Activated naive CD4-positive, alpha-beta T cell treated with anti-CD3 and anti-CD28 coated beads, Interleukin-2, amount 50 U/mL, for 24 hours (primary cell): Measurements from ENCODE around the gene MYOG.

Experiments used
- H3K27ac Mint-ChIP-seq: one replicate; pipeline ENCODE4 v1.8.0; 2021; ENCODE audit warnings: mild to moderate bottlenecking, mixed read lengths
- H3K27me3 Mint-ChIP-seq: one replicate; pipeline ENCODE4 v1.8.0; 2021; ENCODE audit warnings: mixed read lengths
- H3K36me3 Mint-ChIP-seq: one replicate; pipeline ENCODE4 v1.8.0; 2021; ENCODE audit warnings: mixed read lengths
- H3K4me1 Mint-ChIP-seq: one replicate; pipeline ENCODE4 v1.8.0; 2021; ENCODE audit warnings: mixed read lengths
- H3K4me3 Mint-ChIP-seq: one replicate; pipeline ENCODE4 v1.8.0; 2021; ENCODE audit warnings: mild to moderate bottlenecking, mixed read lengths
- H3K9me3 Mint-ChIP-seq: one replicate; pipeline ENCODE4 v1.8.0; 2021; ENCODE audit warnings: mixed read lengths

Gene MYOG

DNA sequence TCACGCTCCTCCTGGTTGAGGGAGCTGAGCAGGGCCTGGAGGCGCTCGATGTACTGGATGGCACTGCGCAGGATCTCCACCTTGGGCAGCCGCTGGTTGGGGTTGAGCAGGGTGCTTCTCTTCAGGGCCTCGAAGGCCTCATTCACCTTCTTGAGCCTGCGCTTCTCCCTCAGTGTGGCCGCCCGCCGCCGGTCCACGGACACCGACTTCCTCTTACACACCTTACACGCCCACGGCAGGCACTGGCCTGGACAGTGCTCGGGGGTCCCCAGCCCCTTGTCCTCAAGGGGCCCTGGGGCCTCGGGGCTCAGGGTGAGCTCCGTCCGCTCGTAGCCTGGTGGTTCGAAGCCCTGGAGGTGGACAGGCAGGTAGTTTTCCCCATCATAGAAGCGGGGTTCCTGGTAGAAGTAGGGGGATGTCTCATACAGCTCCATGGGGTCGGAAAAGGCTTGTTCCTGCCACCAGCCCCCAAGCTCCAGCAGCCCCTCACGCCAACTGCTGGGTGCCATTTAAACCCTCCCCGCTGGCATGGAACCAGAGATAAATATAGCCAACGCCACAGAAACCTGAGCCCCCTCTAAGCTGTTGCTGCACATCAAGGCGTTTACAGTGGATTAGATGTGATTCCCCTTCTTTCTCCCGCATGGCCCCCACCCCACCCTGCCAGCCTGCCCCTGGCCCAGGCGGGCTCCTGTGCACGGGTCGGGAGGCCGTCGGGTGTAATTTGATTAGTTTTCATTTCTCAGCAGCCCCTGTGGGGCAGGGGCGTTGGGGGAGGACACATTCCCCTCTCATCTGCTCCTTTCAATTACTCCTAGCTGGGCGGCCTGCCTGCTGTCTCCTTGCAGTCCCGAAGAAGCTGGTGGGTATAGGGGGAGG lies at the start of gene MYOG:
Gene MYOG (minus strand): TSS at position 485 of the 879 bp plus-strand sequence. CDS start 51 bp downstream, at position 434.
- Mint-ChIP-seq H3K27ac (no peak within 1 kb of the TSS), H3K36me3 (no peaks in the 10 kb centered on the region)

DNA sequence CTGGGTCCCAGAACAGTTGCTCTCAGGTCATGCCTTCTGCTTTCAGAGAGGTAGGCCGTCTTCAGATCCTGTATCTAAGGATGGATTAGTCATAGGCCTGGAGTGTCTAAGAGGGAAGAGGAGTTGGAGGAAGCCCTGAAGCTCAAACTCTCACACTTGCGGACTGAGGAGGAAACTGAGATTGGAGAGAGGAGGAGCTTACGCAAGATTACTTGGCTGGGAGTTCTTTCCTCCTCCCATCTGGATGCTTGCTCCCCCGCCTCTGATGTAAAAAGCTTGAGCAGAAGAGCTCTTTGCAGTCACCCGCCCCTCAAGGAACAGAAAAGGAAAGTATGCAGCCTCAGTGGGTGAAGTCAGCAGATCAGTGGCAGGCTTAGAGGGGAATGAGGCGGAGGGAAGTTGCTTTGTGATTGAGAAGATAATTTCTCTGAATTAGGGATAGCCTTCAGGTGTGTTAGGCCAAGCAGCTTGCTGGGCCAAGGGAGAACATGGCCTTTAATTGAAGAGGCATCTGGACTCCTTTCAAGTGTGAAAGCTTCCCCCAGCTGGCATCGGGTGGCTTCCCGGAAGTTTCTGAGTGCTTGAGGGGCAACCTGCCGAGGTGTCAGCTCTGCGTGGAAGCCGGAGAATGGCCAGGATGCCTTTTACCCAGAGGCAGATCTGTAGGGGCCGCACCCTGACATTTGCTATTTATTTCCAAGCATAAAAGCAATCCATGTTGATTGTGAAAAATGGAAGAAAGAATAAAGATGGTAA lies 48.3 kb upstream of the MYOG start:
- Mint-ChIP-seq H3K36me3 (no peaks in the 10 kb centered on the region), H3K9me3 (no peaks in the 10 kb centered on the region), H3K27ac (no peak overlapping the region), H3K4me1 (no peaks in the 10 kb centered on the region), H3K4me3 (no peak overlapping the region), H3K27me3 (peaks cover 10% of the 10 kb centered on the region)

More for the DNA sequence above, at the start of gene MYOG:
- no peaks in the 10 kb centered on the region for H3K9me3 Mint-ChIP-seq
- peaks cover 11% of the 10 kb centered on the region for H3K27me3 Mint-ChIP-seq
- no peak within 1 kb of the TSS for H3K4me3 Mint-ChIP-seq
- H3K4me1 Mint-ChIP-seq = no peaks in the 10 kb centered on the region

DNA sequence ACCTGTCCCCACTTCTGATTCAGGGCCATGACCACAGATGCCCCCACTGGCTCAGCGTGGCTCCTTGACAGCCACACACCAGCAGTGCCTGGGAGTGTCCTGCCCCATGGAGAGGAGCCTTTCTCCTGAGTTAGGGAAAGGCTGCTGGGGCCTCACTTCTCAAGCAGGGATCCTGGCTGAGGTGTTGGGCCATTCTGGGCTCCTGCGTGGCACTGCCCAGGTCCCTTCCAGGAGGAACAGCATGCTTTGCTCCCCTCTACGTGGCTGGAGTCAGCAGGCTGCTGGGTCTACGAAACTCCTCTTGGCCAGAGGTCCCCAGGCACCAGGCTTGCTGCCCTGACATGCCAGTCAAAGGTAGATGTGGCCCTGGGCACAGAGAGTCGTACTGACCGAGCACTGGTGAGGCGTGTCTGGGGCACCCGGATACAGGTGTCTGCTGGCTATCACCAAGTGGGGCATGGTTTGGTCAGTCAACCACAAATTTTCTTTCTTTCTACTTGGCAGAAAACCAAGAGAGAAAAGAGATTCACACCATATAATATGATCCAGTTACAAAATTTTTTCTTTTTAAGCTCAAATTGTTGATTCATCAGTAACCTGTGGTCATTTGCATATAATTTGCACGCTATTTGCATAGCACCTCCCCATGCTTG lies 45.9 kb upstream of the MYOG start:
- no peaks in the 10 kb centered on the region for H3K9me3 Mint-ChIP-seq
- H3K4me3 Mint-ChIP-seq = no peak overlapping the region
- peaks cover 24% of the 10 kb centered on the region for H3K27me3 Mint-ChIP-seq
- H3K27ac Mint-ChIP-seq = no peak overlapping the region
- H3K4me1 Mint-ChIP-seq = peaks cover 11% of the 10 kb centered on the region
- H3K36me3 Mint-ChIP-seq = no peaks in the 10 kb centered on the region

DNA sequence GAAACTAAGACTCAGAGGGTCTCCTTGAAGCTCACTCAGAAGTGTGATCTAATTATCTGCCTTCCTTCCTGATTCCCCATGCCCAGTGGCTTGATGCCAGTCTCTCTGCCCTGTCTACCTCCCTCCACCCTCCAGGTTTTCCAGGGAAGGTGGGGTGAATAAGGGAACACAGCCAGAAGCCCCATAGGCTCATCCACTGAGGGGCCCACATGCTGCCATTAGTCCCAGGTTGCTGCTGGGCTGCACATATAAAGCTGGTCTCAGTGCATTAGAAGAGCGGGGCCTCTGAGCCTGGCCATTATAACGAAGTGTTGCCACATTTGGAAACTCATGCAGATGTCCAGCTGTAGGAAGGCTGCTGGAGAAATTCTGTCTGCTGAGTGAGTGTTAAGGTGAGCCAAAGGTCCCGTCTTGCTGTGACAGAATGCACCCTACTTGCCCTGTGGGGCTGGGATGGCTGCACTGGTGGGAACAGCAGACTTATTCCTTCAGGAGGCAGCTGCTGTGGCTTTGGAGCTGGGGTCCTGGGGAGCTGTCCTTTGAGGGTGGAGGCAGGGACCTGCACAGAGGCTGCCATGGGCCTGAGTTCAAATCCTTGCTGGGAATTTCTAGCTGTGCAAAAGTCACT lies 44.7 kb upstream of the MYOG start:
- Mint-ChIP-seq H3K9me3 (no peaks in the 10 kb centered on the region), H3K27me3 (peaks cover 31% of the 10 kb centered on the region), H3K4me3 (no peak overlapping the region), H3K4me1 (peaks cover 11% of the 10 kb centered on the region), H3K27ac (no peak overlapping the region), H3K36me3 (no peaks in the 10 kb centered on the region)

DNA sequence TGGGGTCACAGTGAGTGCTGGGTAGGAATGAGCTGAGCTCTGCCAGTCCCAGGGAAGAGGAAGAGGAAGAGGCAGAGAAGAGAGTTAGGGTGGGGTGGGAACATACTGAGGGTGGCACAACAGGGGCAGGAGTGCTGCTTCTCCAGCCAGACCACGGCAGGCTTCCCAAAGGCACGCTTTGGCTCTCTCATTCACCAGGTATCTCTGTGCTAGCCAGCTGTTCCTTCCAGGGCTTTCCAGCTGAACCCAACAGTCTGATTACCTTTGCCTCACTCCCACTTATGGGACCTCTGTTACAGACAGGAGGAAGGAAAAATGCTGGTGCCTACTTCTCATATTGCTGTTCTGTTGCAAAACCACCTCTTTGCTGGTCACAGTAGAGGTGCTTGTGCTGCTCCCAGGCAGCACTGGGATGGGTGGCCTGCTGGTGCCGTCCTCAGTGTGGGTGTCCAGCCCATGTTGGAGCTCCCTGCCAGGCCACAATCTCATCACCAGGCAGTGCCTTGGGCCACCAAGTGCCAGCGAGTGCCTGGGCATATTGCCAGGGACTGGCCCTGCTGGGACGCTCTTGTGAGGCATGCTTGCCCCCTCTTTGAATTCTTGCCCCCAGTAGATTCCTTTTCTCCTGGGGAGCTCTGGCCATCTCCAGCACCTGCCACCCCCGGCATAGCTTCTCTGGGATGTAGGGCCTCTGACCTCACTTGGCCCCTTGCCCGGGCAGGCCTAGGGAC lies 43.9 kb upstream of the MYOG start:
- peaks cover 11% of the 10 kb centered on the region for H3K4me1 Mint-ChIP-seq
- peaks cover 32% of the 10 kb centered on the region for H3K27me3 Mint-ChIP-seq
- no peaks in the 10 kb centered on the region for H3K36me3 Mint-ChIP-seq
- no peak overlapping the region for H3K4me3 Mint-ChIP-seq
- H3K9me3 Mint-ChIP-seq = no peaks in the 10 kb centered on the region
- H3K27ac Mint-ChIP-seq = no peak overlapping the region

DNA sequence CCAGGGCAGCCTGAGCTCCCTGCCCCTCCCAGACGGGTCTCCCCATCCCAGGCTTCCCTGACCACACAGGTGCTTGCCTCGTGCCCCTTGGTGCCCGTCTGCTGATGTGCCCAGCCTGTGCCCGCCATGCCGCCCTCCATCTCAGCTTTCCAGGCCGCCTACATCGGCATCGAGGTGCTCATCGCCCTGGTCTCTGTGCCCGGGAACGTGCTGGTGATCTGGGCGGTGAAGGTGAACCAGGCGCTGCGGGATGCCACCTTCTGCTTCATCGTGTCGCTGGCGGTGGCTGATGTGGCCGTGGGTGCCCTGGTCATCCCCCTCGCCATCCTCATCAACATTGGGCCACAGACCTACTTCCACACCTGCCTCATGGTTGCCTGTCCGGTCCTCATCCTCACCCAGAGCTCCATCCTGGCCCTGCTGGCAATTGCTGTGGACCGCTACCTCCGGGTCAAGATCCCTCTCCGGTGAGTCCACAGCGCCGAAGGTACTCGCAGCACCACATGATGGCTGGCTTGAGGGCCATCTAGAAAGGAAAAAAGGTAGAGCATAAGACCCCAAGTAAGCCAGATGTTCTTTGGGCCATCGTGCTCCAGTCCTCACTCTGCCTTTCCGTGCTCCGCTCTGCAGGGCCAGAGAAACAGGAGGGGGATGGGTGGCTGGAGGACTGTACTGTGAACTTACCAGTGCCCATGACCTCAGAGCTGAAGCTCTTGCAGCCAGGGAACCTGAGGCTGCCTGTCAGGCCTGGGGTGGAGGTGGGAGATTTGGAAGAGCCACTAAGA lies 43.1 kb upstream of the MYOG start:
- Mint-ChIP-seq H3K4me1 (peaks cover 11% of the 10 kb centered on the region), H3K9me3 (no peaks in the 10 kb centered on the region), H3K27me3 (peaks cover 33% of the 10 kb centered on the region), H3K36me3 (no peaks in the 10 kb centered on the region), H3K27ac (no peak overlapping the region), H3K4me3 (no peak overlapping the region)

DNA sequence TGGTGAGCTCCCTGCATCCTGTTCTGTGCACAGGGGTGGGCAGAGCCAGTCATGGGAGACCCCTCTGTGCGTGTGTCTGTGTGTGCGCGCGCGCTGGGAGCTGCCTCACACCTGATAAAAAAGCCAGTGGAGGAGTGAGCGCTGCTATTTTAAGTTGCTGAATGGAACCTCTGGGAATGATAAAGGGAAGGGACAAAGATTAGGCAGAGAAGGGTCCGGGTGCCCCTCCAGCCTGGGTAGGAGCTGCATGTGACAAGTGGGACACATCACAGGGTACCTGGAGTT lies 42.6 kb upstream of the MYOG start:
- Mint-ChIP-seq H3K27me3 (peaks cover 33% of the 10 kb centered on the region), H3K9me3 (no peaks in the 10 kb centered on the region), H3K4me3 (no peak overlapping the region), H3K4me1 (peaks cover 11% of the 10 kb centered on the region), H3K36me3 (no peaks in the 10 kb centered on the region), H3K27ac (no peak overlapping the region)

DNA sequence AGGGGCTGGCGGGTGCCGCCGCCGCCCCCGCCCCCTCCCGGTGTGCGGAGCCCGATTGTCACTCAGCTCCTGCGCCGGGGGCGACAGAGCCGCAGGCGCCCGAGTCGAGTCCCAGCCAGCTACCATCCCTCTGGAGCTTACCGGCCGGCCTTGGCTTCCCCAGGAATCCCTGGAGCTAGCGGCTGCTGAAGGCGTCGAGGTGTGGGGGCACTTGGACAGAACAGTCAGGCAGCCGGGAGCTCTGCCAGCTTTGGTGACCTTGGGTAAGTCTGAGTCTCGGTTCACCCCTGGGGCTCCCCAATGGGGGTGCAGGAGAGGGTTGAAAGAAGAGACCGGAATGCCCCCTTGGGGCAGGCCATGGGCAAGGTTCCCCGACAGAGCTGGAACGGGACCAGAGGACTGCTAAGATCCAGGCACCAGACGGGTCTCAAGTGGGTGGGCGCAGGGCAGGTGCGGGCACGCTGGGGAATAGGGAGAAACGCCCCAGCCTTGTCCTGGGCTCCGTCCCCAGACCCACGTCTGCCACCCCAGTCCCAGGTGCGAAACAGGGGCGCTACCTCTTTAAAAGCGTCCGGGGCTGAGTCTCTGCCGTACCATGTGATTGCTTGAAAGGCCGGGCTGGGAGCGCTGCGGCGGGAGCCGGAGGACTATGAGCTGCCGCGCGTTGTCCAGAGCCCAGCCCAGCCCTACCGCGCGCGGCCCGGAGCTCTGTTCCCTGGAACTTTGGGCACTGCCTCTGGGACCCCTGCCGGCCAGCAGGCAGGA lies 42.0 kb upstream of the MYOG start, which contains the start of gene ADORA1:
Gene ADORA1 (plus strand): TSS at position 61 of the 765 bp plus-strand sequence. CDS start 1,116 bp downstream, outside the sequence.
- H3K4me1 Mint-ChIP-seq = peaks cover 11% of the 10 kb centered on the region
- peak within 1 kb of the TSS; percentile 10 for H3K27ac Mint-ChIP-seq

DNA sequence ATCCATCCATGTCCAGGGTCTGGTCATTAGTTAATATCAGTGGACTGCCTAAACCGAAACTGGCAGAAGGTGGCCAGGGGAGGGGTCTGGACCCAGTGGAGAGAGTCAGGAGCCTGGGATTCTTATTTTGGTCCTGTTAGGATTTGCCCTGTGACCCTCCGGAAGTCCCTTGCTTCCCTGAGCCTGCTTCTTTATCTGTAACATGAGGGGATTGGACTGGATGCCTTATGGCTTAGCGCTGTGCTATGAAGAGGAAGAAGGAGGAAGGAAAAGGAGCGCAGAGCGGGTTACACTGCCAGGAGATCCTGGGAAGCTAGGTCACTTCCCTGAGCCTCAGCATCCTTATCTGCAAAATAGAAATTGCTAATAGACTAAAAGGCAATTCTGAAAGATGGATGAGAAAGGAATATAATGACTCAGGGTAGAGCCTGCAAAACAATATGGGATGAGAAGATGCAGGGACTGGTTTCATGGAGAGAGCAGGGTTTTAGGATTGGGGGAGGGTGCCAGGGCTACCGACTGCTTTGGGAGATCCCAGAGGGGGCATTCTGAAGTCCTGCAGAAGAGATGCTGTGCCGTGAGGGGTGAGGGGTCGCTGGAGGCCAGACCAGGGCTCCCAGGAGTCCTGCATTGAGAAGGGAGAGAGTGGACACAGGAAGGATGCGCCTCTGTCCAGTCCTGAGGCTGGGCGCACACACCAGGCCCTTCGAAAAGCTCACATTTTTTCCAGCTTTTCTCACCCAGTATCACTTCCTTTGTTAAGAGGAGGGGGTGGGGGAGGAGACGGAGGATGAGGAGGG lies 41.3 kb upstream of the MYOG start:
- H3K27me3 Mint-ChIP-seq = peaks cover 37% of the 10 kb centered on the region
- H3K4me3 Mint-ChIP-seq = peak overlapping the region; percentile 47
- no peaks in the 10 kb centered on the region for H3K9me3 Mint-ChIP-seq
- peak overlapping the region; percentile 10 for H3K27ac Mint-ChIP-seq
- peaks cover 11% of the 10 kb centered on the region for H3K4me1 Mint-ChIP-seq
- no peaks in the 10 kb centered on the region for H3K36me3 Mint-ChIP-seq

More for the DNA sequence above, 42.0 kb upstream of the MYOG start, which contains the start of gene ADORA1:
- Mint-ChIP-seq H3K27me3 (peaks cover 33% of the 10 kb centered on the region), H3K4me3 (peak within 1 kb of the TSS; percentile 47), H3K36me3 (no peaks in the 10 kb centered on the region), H3K9me3 (no peaks in the 10 kb centered on the region)

DNA sequence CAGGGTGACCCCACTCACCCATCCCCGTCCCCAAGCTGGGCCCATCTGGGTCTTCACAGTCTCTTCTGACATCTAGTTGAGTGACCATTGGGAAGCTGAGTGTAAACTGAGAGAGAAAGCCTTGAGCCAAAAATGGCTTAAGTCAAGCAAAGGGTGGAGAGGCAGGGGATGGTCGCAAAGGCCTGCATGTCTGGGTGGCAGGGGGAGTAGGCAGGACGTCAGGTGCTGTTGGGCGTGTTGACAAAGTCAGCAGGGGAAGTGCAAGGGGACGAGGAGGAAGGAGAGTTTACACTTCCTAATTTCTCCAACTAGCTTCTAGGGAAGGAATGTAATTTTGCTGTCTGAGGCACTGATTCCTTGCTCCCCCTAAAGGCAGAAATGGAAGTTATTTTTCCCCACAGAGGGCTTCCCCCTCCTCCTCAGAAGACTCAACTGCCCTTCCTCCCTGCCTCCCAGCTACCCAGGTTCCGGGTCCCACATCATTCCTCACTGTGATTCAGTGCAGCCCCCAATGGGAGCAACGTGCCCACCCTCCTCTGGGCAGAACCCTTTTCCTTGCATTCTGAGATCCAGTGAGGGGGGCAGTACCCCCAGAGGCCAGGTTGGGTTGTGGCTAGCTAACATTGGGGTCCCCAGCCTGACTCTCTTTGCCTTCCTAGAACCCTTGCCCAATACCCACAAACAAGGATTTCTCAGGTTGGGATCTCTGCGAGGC lies 40.5 kb upstream of the MYOG start:
- H3K27ac Mint-ChIP-seq = no peak overlapping the region
- H3K4me3 Mint-ChIP-seq = no peak overlapping the region
- H3K9me3 Mint-ChIP-seq = no peaks in the 10 kb centered on the region
- peaks cover 11% of the 10 kb centered on the region for H3K4me1 Mint-ChIP-seq
- H3K27me3 Mint-ChIP-seq = peaks cover 43% of the 10 kb centered on the region
- no peaks in the 10 kb centered on the region for H3K36me3 Mint-ChIP-seq

DNA sequence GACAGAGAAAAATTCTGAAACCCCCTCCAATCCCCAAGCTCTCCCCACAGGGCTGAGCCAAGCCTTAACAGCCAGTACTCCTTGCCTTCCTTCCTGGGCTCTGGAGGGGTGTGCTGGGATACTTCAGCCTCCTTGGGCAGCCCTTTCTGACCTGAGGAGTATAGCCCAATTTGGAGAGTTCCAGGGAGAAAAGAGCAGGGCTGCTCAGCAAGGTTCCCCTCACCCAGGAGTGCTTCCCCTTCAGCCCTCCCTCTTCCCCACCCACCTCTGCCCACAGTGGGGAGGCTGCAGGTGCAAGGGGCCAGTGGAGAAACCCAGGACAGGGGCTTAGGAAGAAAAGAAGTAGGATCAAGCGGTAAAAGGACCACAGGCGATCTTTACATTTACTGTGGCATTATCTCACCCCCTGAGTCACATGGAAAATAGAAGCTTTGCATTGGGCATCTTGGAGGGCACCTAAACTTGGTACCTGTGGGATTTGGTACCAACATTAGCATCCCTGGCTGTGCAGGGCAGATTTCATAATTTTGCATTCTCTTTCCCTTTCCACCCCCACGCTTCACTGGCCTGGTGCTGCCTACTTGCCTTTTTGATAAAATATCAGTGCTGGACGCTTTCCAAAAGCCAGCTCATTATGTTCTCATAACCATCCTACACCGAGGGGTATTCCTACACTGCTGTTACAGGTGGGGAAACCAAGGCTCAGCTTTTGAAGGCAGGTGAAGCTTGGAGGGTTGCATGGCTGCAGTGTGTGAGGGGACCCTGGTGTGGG lies 38.9 kb upstream of the MYOG start:
- Mint-ChIP-seq H3K4me3 (no peak overlapping the region), H3K4me1 (peaks cover 11% of the 10 kb centered on the region), H3K36me3 (no peaks in the 10 kb centered on the region), H3K27me3 (peaks cover 46% of the 10 kb centered on the region), H3K9me3 (no peaks in the 10 kb centered on the region), H3K27ac (no peak overlapping the region)

DNA sequence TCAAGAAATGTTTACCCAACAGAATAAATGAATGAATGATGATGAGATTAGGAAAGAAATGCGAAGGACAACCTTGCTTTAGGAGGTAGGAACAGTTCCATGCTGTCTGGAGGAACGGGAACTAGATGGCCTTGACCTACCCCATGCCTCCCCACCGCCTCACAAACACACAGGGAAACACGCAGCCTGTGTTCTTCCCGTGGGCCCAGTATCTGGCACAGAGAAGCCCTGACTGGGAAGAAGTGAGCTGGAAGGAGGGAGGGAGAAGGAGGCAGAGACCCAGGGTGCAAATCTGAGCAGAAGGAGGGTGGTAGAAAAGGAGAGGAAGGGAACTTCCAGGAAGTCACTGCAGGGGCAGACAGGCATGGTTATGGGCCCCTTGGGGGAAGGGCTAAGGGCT lies 38.2 kb upstream of the MYOG start:
- H3K27me3 Mint-ChIP-seq = peaks cover 42% of the 10 kb centered on the region
- no peaks in the 10 kb centered on the region for H3K9me3 Mint-ChIP-seq
- no peaks in the 10 kb centered on the region for H3K36me3 Mint-ChIP-seq
- H3K27ac Mint-ChIP-seq = no peak overlapping the region
- no peak overlapping the region for H3K4me3 Mint-ChIP-seq
- H3K4me1 Mint-ChIP-seq = peaks cover 11% of the 10 kb centered on the region
